PC-9 (cell line): Measurements from ENCODE around the gene MBNL1. TPM values are rescaled to one million over a fixed set of nuclear protein-coding genes. Genes with fewer than 3 reads are reported as not detected.

ENCODE experiments used
- BruUV-seq: library from RNA; stranded (reverse); fragments of 400-500 nt; replicated peaks from 2 replicates; lab custom pipeline; 2021; lab: Mats Ljungman, UMichigan
- CTCF ChIA-PET: fragments of 300-600 bp; sonication (Branson Sonifier 250); formaldehyde crosslinking; loops from one replicate; lab custom pipeline; 2022; ENCODE audit warnings: antibody characterized with exemption; lab: Charles Lee
- POLR2A ChIA-PET: fragments of 300-600 bp; sonication (Branson Sonifier 250); formaldehyde crosslinking; loops from one replicate; lab custom pipeline; 2022; ENCODE audit warnings: antibody characterized with exemption; ENCODE audit not compliant: unreplicated experiment; lab: Charles Lee
- DNase-seq, 2 experiments: peaks; one replicate each; pipeline versions ENCODE4 v3.0.0 to v3.0.0-alpha.2; 2015 to 2022; ENCODE audit warnings: mixed read lengths in 1 of 2
- H2AFZ ChIP-seq: fragments of 200-600 bp; sonication (generic); 2 replicates; pipeline ENCODE4 v1.8.1; 2017; ENCODE audit warnings: antibody characterized with exemption
- H3F3A ChIP-seq: fragments of 200-600 bp; sonication (generic); 2 replicates; pipeline ENCODE4 v1.8.1; 2017; ENCODE audit warnings: antibody characterized with exemption, mild to moderate bottlenecking, low read depth; ENCODE audit not compliant: insufficient read depth
- H3K27ac ChIP-seq: fragments of 200-600 bp; sonication (generic); 2 replicates; pipeline ENCODE4 v1.6.1; 2016; ENCODE audit warnings: mixed run types
- H3K27me3 ChIP-seq: fragments of 200-600 bp; sonication (generic); 2 replicates; pipeline ENCODE4 v1.6.1; 2016; ENCODE audit warnings: low read depth, mixed run types; ENCODE audit not compliant: insufficient read depth
- H3K36me3 ChIP-seq: fragments of 200-600 bp; sonication (generic); 2 replicates; pipeline ENCODE4 v1.6.1; 2016; ENCODE audit warnings: low read depth, mixed run types
- H3K4me1 ChIP-seq: fragments of 200-600 bp; sonication (generic); replicated peaks from 2 replicates; pipeline ENCODE4 v1.6.1; 2016; ENCODE audit warnings: mixed run types; ENCODE audit not compliant: insufficient read depth
- H3K4me2 ChIP-seq: fragments of 200-600 bp; sonication (generic); 2 replicates; pipeline ENCODE4 v1.6.1; 2017; ENCODE audit warnings: mixed run types
- H3K4me3 ChIP-seq: fragments of 200-600 bp; sonication (generic); 2 replicates; pipeline ENCODE4 v1.6.1; 2016; ENCODE audit warnings: mixed run types
- H3K79me2 ChIP-seq: fragments of 200-600 bp; sonication (generic); 2 replicates; pipeline ENCODE4 v1.6.1; 2017; ENCODE audit warnings: low read depth, mixed run types
- H3K9me2 ChIP-seq: fragments of 200-600 bp; sonication (generic); 2 replicates; pipeline ENCODE4 v1.8.1; 2017; ENCODE audit warnings: mild to moderate bottlenecking; ENCODE audit not compliant: insufficient read depth
- H3K9me3 ChIP-seq: fragments of 200-600 bp; sonication (generic); 2 replicates; pipeline ENCODE4 v1.8.1; 2016; ENCODE audit warnings: low read depth; ENCODE audit not compliant: insufficient read depth
- H4K20me1 ChIP-seq: fragments of 200-600 bp; sonication (generic); 2 replicates; pipeline ENCODE4 v1.8.1; 2017; ENCODE audit not compliant: insufficient read depth
- CTCF ChIP-seq: fragments of 200-600 bp; sonication (generic); conservative IDR thresholded peaks from 2 replicates; pipeline ENCODE4 v1.6.1; 2017; ENCODE audit warnings: mixed run types, antibody characterized with exemption, mild to moderate bottlenecking, moderate library complexity
- EZH2 ChIP-seq: fragments of 200-600 bp; sonication (generic); IDR thresholded peaks from 2 replicates; pipeline ENCODE4 v1.8.0; 2017; ENCODE audit warnings: antibody characterized with exemption, low read depth
- intact Hi-C: fragments of 100-400 bp; cut with micrococcal nuclease; formaldehyde crosslinking; loops from one replicate; pipeline ENCODE4 v1.10.0; 2022; ENCODE audit not compliant: unreplicated experiment
- total RNA-seq: library from RNA; stranded (reverse); gene quantifications from 2 replicates; pipeline ENCODE4 v1.2.3, GENCODE V29; 2021

MBNL1 gene
- total RNA-seq, 1 experiment from 2014 or later = 176 TPM

GRCh38 chr3:152298393-152299248, 29.9 kb downstream of the MBNL1 start:
- TF ChIP-seq CTCF (no peak), EZH2 (no peak)
- Histone ChIP-seq H4K20me1 (no peaks in the 10 kb centered on the region), H3K27ac (peak overlapping the region; percentile 43), H3K4me2 (peak overlapping the region; percentile 18), H3K4me1 (peaks cover 14% of the 10 kb centered on the region; the same call in 1 of the 2 replicates), H3K4me3 (no peak overlapping the region), H2AFZ (no peak overlapping the region), H3K9me3 (no peaks in the 10 kb centered on the region), H3K27me3 (no peaks in the 10 kb centered on the region), H3K36me3 (peaks cover 34% of the 10 kb centered on the region; the same call in 1 of the 2 replicates), H3K79me2 (peaks cover 90% of the 10 kb centered on the region), H3K9me2 (no peaks in the 10 kb centered on the region), H3F3A (0 out of 2 replicates have a peak, but pooled peaks cover 14% of the 10 kb centered on the region)
- intact Hi-C loops = no loop called here
- BruUV-seq = no TSS peak
- CTCF ChIA-PET = no interaction called here
- POLR2A ChIA-PET = no interaction called here
- DNase-seq = peak; percentile 47 to 52

- no peak for TF ChIP-seq CTCF
- TF ChIP-seq EZH2 = no peak
- Histone ChIP-seq H3K4me2 (peak overlapping the region; percentile 18; the same call in 1 of the 2 replicates), H3K27ac (peak overlapping the region; percentile 43; the same call in 1 of the 2 replicates), H3K9me3 (no peaks in the 10 kb centered on the region), H3K36me3 (peaks cover 34% of the 10 kb centered on the region; the same call in 1 of the 2 replicates), H3K4me1 (peaks cover 20% of the 10 kb centered on the region; the same call in 1 of the 2 replicates), H3K27me3 (no peaks in the 10 kb centered on the region), H3K4me3 (no peak overlapping the region), H3K79me2 (peaks cover 95% of the 10 kb centered on the region), H4K20me1 (no peaks in the 10 kb centered on the region), H2AFZ (no peak overlapping the region), H3F3A (peaks cover 14% of the 10 kb centered on the region; the same call in 1 of the 2 replicates), H3K9me2 (no peaks in the 10 kb centered on the region)
- ChIA-PET POLR2A (no interaction called here), CTCF (no interaction called here)
- DNase-seq = no peak
- intact Hi-C loops = no loop called here
- BruUV-seq = TSS peak; percentile 8
Measured at GRCh38 chr3:152299249-152299976, 30.7 kb downstream of the MBNL1 start.

GRCh38 chr3:152300029-152300731, 31.5 kb downstream of the MBNL1 start:
- Histone ChIP-seq H2AFZ (no peak overlapping the region), H3K4me3 (no peak overlapping the region), H3K36me3 (peaks cover 34% of the 10 kb centered on the region; the same call in 1 of the 2 replicates), H3K27ac (no peak overlapping the region), H3F3A (peaks cover 14% of the 10 kb centered on the region; the same call in 1 of the 2 replicates), H3K4me2 (no peak overlapping the region), H3K27me3 (no peaks in the 10 kb centered on the region), H3K9me3 (no peaks in the 10 kb centered on the region), H3K79me2 (peaks cover 93% of the 10 kb centered on the region), H3K9me2 (no peaks in the 10 kb centered on the region), H3K4me1 (peaks cover 28% of the 10 kb centered on the region), H4K20me1 (no peaks in the 10 kb centered on the region)
- POLR2A ChIA-PET = no interaction called here
- TF ChIP-seq CTCF (no peak), EZH2 (no peak)
- CTCF ChIA-PET = no interaction called here
- intact Hi-C loops = no loop called here
- DNase-seq = no peak
- BruUV-seq = no TSS peak
